ENCODE measurements around the gene ADAMTS17. TPM values are rescaled to one million over a fixed set of nuclear protein-coding genes. Genes with fewer than 3 reads are reported as not detected.
A peak's percentile ranks its signal among the peaks of the same experiment; 100 is the strongest.

ADAMTS17 gene
- total and polyA plus RNA-seq, 3 donors from 2014 or later = 6.8 to 17.8 (median 12.4) TPM

GRCh38 chr15:99967841-99968371 lies 373.9 kb downstream of the ADAMTS17 start:
- Histone ChIP-seq H3K27me3 (no peaks in the 10 kb centered on the region), H3K27ac (no peak overlapping the region), H3K36me3 (ENCODE audit: low read depth, missing control alignments) (no peaks in the 10 kb centered on the region), H3K9me3 (no peaks in the 10 kb centered on the region), H3K4me3 (no peak overlapping the region), H3K4me1 (no peaks in the 10 kb centered on the region)
- DNase-seq = no peak
- WGBS, 2 donors = 78 to 79% methylated on average over 11 of the region's 11 CpGs
- intact Hi-C loops (cut with DNase I; ENCODE audit: low total_unique reads) = no loop called here
- no peak for TF ChIP-seq CTCF (IDR thresholded peaks at IDR 0.05)
- no peak for TF ChIP-seq POLR2A (IDR thresholded peaks at IDR 0.05)

- intact Hi-C loops (cut with DNase I; ENCODE audit: low total_unique reads) = no loop called here
- no peak overlapping the region for H3K27ac ChIP-seq
- H3K4me1 ChIP-seq = no peaks in the 10 kb centered on the region
- no peak for TF ChIP-seq POLR2A (IDR thresholded peaks at IDR 0.05)
- no peak for TF ChIP-seq CTCF (IDR thresholded peaks at IDR 0.05)
- H3K9me3 ChIP-seq = no peaks in the 10 kb centered on the region
- WGBS, 2 donors = 84 to 88% methylated on average over 3 of the region's 3 CpGs
- DNase-seq = no peak
- no peaks in the 10 kb centered on the region for H3K36me3 ChIP-seq (ENCODE audit: low read depth, missing control alignments)
- no peak overlapping the region for H3K4me3 ChIP-seq
- H3K27me3 ChIP-seq = no peaks in the 10 kb centered on the region
Observed at GRCh38 chr15:99966815-99967214, 375.0 kb downstream of the ADAMTS17 start.

- H3K9me3 ChIP-seq = no peaks in the 10 kb centered on the region
- H3K36me3 ChIP-seq (ENCODE audit: low read depth, missing control alignments) = no peaks in the 10 kb centered on the region
- TF ChIP-seq CTCF (IDR thresholded peaks at IDR 0.05) (no peak), POLR2A (IDR thresholded peaks at IDR 0.05) (no peak)
- no peaks in the 10 kb centered on the region for H3K27me3 ChIP-seq
- no peak for DNase-seq
- WGBS, 2 donors = 94 to 96% methylated on average over 6 to 7 of the region's 7 CpGs
- no peak overlapping the region for H3K27ac ChIP-seq
- intact Hi-C loops (cut with DNase I; ENCODE audit: low total_unique reads) = no loop called here
- no peaks in the 10 kb centered on the region for H3K4me1 ChIP-seq
- no peak overlapping the region for H3K4me3 ChIP-seq
Observed at GRCh38 chr15:99965376-99965775, 376.4 kb downstream of the ADAMTS17 start.

GRCh38 chr15:99963976-99964375 lies 377.8 kb downstream of the ADAMTS17 start:
- no peaks in the 10 kb centered on the region for H3K9me3 ChIP-seq
- peak; percentile 3 for DNase-seq
- H3K4me1 ChIP-seq = no peaks in the 10 kb centered on the region
- H3K36me3 ChIP-seq (ENCODE audit: low read depth, missing control alignments) = no peaks in the 10 kb centered on the region
- H3K4me3 ChIP-seq = no peak overlapping the region
- WGBS, 2 donors = 92 to 96% methylated on average over 7 of the region's 7 CpGs
- no peaks in the 10 kb centered on the region for H3K27me3 ChIP-seq
- intact Hi-C loops (cut with DNase I; ENCODE audit: low total_unique reads) = no loop called here
- no peak for TF ChIP-seq POLR2A (IDR thresholded peaks at IDR 0.05)
- no peak for TF ChIP-seq CTCF (IDR thresholded peaks at IDR 0.05)
- H3K27ac ChIP-seq = no peak overlapping the region

- no peak overlapping the region for H3K4me3 ChIP-seq
- peak; percentile 0 for DNase-seq
- intact Hi-C loops (cut with DNase I; ENCODE audit: low total_unique reads) = no loop called here
- no peak overlapping the region for H3K27ac ChIP-seq
- H3K36me3 ChIP-seq (ENCODE audit: low read depth, missing control alignments) = no peaks in the 10 kb centered on the region
- no peaks in the 10 kb centered on the region for H3K9me3 ChIP-seq
- TF ChIP-seq POLR2A (IDR thresholded peaks at IDR 0.05) (no peak), CTCF (IDR thresholded peaks at IDR 0.05) (no peak)
- H3K4me1 ChIP-seq = no peaks in the 10 kb centered on the region
- no peaks in the 10 kb centered on the region for H3K27me3 ChIP-seq
- WGBS, 2 donors = 76 to 89% methylated on average over 8 of the region's 8 CpGs
Observed at GRCh38 chr15:99963096-99963825, 378.5 kb downstream of the ADAMTS17 start.

All from testis (tissue), 3 donors.